ENCODE results near the gene C6orf132.

C6orf132 gene

GRCh38 chr6:42110683-42111082 is 31.7 kb downstream of the C6orf132 start:
- FAIRE-seq (no peak), DNase-seq (ENCODE audit: insufficient read length, low spot score) (no peak)
- TF ChIP-seq, protein P1, sequence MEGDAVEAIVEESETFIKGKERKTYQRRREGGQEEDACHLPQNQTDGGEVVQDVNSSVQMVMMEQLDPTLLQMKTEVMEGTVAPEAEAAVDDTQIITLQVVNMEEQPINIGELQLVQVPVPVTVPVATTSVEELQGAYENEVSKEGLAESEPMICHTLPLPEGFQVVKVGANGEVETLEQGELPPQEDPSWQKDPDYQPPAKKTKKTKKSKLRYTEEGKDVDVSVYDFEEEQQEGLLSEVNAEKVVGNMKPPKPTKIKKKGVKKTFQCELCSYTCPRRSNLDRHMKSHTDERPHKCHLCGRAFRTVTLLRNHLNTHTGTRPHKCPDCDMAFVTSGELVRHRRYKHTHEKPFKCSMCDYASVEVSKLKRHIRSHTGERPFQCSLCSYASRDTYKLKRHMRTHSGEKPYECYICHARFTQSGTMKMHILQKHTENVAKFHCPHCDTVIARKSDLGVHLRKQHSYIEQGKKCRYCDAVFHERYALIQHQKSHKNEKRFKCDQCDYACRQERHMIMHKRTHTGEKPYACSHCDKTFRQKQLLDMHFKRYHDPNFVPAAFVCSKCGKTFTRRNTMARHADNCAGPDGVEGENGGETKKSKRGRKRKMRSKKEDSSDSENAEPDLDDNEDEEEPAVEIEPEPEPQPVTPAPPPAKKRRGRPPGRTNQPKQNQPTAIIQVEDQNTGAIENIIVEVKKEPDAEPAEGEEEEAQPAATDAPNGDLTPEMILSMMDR (IDR thresholded peaks at IDR 0.05; ENCODE audit: insufficient read depth, missing control alignments): no peak

GRCh38 chr6:42108071-42108470 is 34.3 kb downstream of the C6orf132 start:
- TF ChIP-seq, protein P1 (IDR thresholded peaks at IDR 0.05; ENCODE audit: insufficient read depth, missing control alignments): no peak
- DNase-seq (ENCODE audit: insufficient read length, low spot score) (no peak), FAIRE-seq (no peak)

- FAIRE-seq (no peak), DNase-seq (ENCODE audit: insufficient read length, low spot score) (no peak)
- TF ChIP-seq, protein P1 (IDR thresholded peaks at IDR 0.05; ENCODE audit: insufficient read depth, missing control alignments): no peak
These were observed 36.1 kb downstream of the C6orf132 start for GRCh38 chr6:42106112-42107023.

DNA sequence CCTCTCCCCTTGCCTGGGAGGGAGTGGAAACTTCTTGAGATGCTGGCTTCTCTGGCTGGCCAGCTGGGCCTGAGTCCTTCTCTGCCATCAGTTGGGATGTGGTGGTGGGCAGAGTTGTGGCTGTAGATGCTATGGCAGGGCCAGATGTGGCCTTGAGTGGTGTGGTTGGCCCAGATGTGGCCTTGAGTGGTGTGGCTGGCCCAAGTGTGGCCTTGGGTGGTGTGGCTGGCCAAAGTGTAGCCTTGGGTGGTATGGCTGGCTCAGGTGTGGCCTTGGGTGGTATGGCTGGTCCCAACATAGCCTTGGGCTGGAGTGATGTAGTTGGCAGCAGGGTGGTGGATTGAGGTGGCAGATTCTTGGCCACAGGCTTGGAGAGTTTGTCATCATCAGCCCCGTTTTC is 36.7 kb downstream of the C6orf132 start:
- TF ChIP-seq, protein P1 (IDR thresholded peaks at IDR 0.05; ENCODE audit: insufficient read depth, missing control alignments): no peak
- no peak for FAIRE-seq
- DNase-seq (ENCODE audit: insufficient read length, low spot score): no peak

DNA sequence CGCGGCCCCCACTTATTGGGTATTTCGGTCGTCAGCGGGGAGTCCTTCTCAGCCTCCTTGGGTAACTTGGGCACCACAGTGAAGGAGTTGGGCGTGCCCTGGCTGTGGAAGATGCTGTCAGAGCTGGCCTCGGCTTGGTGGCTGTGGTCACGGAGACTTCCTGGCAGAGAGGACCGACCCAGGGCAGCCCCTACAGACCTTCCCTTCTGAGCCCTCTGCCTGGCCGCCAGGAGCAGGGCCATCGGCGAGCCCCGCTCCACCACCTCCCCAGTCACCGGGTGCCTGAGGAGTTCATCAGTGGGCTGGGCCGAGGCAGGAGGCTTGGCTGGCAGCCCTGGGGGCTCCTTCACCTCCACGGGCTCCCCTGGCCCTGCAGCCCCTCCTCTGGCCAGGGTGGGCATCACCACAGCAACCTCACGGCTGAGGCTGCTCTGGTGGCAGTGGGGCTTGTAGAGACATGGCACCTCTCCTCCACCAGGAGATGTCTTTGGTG is 37.2 kb downstream of the C6orf132 start:
- no peak for FAIRE-seq
- TF ChIP-seq, protein P1 (IDR thresholded peaks at IDR 0.05; ENCODE audit: insufficient read depth, missing control alignments): no peak
- DNase-seq (ENCODE audit: insufficient read length, low spot score): no peak

DNA sequence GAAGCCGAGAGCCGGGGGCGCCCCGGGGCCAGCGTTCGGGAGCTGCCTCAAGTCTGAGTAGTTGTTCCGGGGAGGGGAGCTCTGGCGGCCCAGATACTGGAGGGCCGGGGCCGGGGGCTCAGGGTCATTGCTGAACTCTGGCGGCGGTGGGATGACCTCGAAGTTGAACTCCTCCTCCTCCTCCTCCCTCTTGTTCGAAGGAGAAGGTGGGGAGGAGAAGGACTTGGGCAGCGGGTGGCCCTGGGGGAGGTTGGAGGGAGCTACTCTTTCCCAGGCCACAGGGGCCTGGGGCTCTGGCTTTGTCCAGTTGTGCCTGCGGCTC is 37.7 kb downstream of the C6orf132 start:
- FAIRE-seq (no peak), DNase-seq (ENCODE audit: insufficient read length, low spot score) (no peak)
- TF ChIP-seq, protein P1 (IDR thresholded peaks at IDR 0.05; ENCODE audit: insufficient read depth, missing control alignments): no peak
